ENCODE measurements around the gene KCTD11. TPM values are rescaled to one million over a fixed set of nuclear protein-coding genes. Genes with fewer than 3 reads are reported as not detected.

Gene KCTD11
- total RNA-seq = 7.2 and 7.7 TPM in 2 replicates

GRCh38 chr17:7351665-7352502 is at the start of gene KCTD11:
Gene KCTD11, plus strand, starts transcription at chr17:7352162.

GRCh38 chr17:7306911-7307685 is 44.9 kb upstream of the KCTD11 start, which contains the start of gene EIF5A:
Gene EIF5A, plus strand, starts transcription at chr17:7307628. Its CDS starts 2,008 bp downstream, at chr17:7309636.

GRCh38 chr17:7314719-7315569 is 37.0 kb upstream of the KCTD11 start, which contains the start of gene GPS2:
Gene GPS2, minus strand, starts transcription at chr17:7315360. Its CDS starts 308 bp downstream, at chr17:7315052.

DNA sequence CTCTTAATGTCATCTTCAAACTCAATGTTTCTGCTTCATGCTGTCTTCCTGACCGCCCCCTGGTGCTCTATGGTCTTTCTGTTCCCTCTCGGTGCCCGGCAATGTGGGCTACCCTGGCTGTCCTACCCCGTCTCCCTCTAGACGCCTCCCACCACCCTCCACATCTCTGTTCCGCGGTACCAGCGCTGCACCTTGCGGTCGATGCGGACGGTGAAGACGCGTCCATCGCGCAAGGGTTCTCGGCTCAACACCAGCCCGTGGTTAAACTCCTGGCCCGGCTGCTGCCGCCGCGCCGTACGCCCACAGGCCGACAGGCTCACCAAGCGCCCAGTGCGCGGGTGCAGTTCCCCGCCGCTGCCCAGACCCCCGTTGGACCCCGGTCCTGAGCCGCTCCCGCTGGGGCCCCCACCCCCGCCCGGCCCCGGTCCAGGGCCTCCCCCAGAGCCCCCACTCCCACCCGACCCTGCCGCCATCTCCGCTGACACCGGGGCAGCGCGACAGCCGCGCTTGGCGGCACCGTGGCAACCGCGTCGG is 23.1 kb upstream of the KCTD11 start, which contains the start of gene NEURL4:
NEURL4 (minus strand) TSS at position 496 of the 534 bp plus-strand sequence; CDS start at position 473, 23 bp downstream.

GRCh38 chr17:7336240-7337175 is 15.5 kb upstream of the KCTD11 start, which contains the start of gene ACAP1:
Gene ACAP1, plus strand, starts transcription at chr17:7336529. Its CDS starts 206 bp downstream, at chr17:7336735.

DNA sequence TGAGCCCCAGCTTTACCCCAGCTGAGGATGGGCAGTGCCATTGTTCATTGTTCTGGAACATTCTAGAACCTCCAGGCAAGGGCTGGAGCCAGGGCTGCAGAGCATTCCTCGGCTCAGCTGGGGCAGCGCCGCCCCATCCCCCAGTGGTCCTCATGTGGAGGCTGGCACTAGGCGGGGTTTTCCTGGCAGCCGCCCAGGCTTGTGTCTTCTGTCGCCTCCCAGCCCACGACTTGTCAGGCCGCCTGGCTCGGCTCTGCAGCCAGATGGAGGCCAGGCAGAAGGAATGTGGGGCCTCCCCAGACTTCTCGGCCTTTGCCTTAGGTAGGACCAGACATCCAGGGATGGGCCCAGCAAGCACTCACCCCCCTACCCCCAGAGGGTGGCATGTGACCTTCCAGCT is 3.1 kb downstream of the KCTD11 start, which contains the start of gene TMEM95:
TMEM95 (plus strand) TSS at position 104 of the 400 bp plus-strand sequence; CDS start at position 153, 49 bp downstream.

DNA sequence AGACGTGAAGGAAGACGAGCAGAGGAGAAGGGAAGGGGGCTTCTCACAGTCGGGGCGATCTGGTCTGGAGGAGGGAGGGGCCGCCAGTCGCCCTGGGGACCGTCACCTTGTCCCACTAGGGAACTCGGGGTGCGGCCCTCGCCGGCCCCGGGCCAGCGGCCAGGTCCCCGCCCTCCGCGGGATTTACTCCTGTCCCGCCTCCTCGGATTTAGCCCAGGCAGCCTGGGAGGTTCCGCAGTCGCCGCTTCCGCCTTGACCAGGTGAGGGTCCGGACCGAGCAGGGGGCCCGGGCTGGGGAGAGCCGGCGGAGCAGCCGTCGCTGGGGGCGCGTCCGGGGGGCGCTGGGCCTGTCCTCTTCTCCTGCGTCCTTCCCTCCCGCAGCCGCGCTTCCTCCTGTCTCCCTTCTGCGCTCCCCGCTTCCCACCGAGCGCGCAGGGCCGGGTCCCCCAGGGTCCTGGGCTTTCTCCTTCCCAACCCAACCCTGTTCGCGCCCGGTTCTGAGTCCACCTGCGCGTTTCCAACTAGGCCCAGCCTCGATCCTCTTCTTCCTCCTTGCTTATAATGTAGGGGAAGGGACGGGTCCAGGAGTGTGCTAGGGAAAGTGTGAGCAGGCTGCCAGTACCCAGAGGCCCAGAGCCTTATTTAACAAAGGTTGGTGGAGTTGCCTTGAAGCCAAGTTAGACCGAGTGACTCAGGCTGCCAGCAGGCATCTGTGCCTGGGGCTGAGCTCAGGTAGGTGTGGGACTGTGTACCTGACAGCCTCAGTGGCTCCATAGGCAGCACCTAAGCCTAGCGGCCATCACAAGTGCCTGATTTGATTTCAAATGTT is 29.1 kb downstream of the KCTD11 start, which contains the start of gene TNK1:
TNK1 (plus strand) TSS at position 235 of the 829 bp plus-strand sequence. CDS start 1,838 bp downstream, outside the sequence.

GRCh38 chr17:7394452-7395191 is 42.7 kb downstream of the KCTD11 start, which contains the start of gene PLSCR3:
Gene PLSCR3, minus strand, starts transcription at chr17:7394525. Its CDS starts 415 bp downstream, at chr17:7394110.

DNA sequence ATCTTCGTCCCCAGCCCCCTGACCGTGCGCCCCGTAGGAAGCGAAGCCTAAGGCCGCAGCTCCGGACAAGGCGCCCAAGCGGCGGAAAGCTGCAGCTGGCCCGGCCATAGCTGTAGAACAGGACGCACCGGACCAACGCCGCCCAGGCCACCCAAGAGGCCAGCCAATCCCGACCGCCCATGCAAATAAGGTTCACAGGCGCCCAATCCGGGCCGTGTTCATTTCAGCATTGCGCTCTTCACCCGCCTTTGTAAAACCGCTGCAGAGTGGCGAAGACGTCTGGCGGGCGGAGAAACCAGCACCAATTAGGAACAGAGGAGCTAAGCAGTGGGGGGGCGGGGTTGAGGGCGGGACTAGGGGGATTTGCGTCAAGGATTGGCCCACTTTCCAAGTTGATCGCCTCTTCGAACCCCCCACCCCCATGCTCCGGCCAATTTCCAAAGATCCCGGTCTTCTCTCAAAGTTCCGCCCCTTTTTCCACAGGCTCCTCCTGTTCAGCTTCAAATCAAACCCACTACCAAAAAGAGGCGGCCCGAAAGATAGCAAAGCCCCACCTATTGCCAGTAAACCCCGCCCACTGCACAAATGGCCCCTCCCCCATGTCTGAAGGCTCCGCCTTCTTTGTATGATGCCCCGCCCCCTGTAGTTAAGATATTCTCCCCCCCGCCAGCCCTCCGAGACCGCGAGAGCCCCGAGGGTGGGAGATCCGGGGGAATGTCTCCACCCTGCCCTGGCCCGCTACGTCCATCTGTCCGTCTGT is 52.2 kb downstream of the KCTD11 start, which contains the start of gene TMEM256:
TMEM256 (minus strand) TSS at position 121 of the 760 bp plus-strand sequence; CDS start at position 108, 13 bp downstream.

Small RNAs within 50 kb of the gene (small RNA-seq; reads per million reads assigned to genes)
- gene AC026954.2 (ENCODE audit: low replicate concordance) = not detected

Other genes with a start within 250 kb of the KCTD11 start
- gene ASGR2, start 237.3 kb upstream of the KCTD11 start, total RNA-seq = not detected in 2 replicates
- gene ASGR1, start 172.8 kb upstream of the KCTD11 start, total RNA-seq = 0.86 and 1.5 TPM in 2 replicates
- gene DLG4, start 132.3 kb upstream of the KCTD11 start, total RNA-seq = 17.7 and 22.3 TPM in 2 replicates
- 126 and 188 TPM in 2 replicates for gene ACADVL, start 132.2 kb upstream of the KCTD11 start, total RNA-seq
- 82.8 and 90.8 TPM in 2 replicates for gene DVL2, start 117.6 kb upstream of the KCTD11 start, total RNA-seq
- gene PHF23, start 112.7 kb upstream of the KCTD11 start, total RNA-seq = 46.1 and 64.1 TPM in 2 replicates
- 124 and 548 TPM in 2 replicates for gene GABARAP, start 109.7 kb upstream of the KCTD11 start, total RNA-seq
- 38.7 and 47.4 TPM in 2 replicates for gene CTDNEP1, start 100.4 kb upstream of the KCTD11 start, total RNA-seq
- gene ELP5, start 99.9 kb upstream of the KCTD11 start, total RNA-seq = 27.4 and 44.0 TPM in 2 replicates
- gene CLDN7, start 89.7 kb upstream of the KCTD11 start, total RNA-seq = 2.6 and 7.4 TPM in 2 replicates
- 0.22 TPM in 1 of 2 replicates, not detected in the other for gene SLC2A4, start 70.4 kb upstream of the KCTD11 start, total RNA-seq
- gene YBX2, start 57.5 kb upstream of the KCTD11 start, total RNA-seq = not detected in 2 replicates
- 599 and 1,060 TPM in 2 replicates for gene EIF5A, start 44.5 kb upstream of the KCTD11 start, total RNA-seq
- gene GPS2, start 36.8 kb upstream of the KCTD11 start, total RNA-seq = 52.5 and 65.7 TPM in 2 replicates
- gene NEURL4, start 22.8 kb upstream of the KCTD11 start, total RNA-seq = 22.1 and 25.2 TPM in 2 replicates
- gene ACAP1, start 15.6 kb upstream of the KCTD11 start, total RNA-seq = 0.22 TPM in 1 of 2 replicates, not detected in the other
- gene TMEM95, start 3.0 kb downstream of the KCTD11 start, total RNA-seq = not detected in 2 replicates
- gene TNK1, start 28.9 kb downstream of the KCTD11 start, total RNA-seq = 0.22 TPM in 1 of 2 replicates, not detected in the other
- 23.6 and 28.1 TPM in 2 replicates for gene PLSCR3, start 42.4 kb downstream of the KCTD11 start, total RNA-seq
- gene TMEM256, start 51.9 kb downstream of the KCTD11 start, total RNA-seq = 33.3 and 54.4 TPM in 2 replicates
- 5.2 and 5.7 TPM in 2 replicates for gene NLGN2, start 55.7 kb downstream of the KCTD11 start, total RNA-seq
- gene SPEM1, start 68.2 kb downstream of the KCTD11 start, total RNA-seq = not detected in 2 replicates
- not detected in 2 replicates for gene SPEM2, start 73.5 kb downstream of the KCTD11 start, total RNA-seq
- gene SPEM3, start 76.7 kb downstream of the KCTD11 start, total RNA-seq = not detected in 2 replicates
- 1.1 and 2.1 TPM in 2 replicates for gene TMEM102, start 83.3 kb downstream of the KCTD11 start, total RNA-seq
- gene FGF11, start 87.3 kb downstream of the KCTD11 start, total RNA-seq = under 0.01 and 0.44 TPM in 2 replicates
- 2.9 and 3.3 TPM in 2 replicates for gene CHRNB1, start 92.9 kb downstream of the KCTD11 start, total RNA-seq
- 24.3 and 35.8 TPM in 2 replicates for gene ZBTB4, start 127.5 kb downstream of the KCTD11 start, total RNA-seq
- not detected in 2 replicates for gene SLC35G6, start 129.3 kb downstream of the KCTD11 start, total RNA-seq
- 75.7 and 125 TPM in 2 replicates for gene POLR2A, start 132.2 kb downstream of the KCTD11 start, total RNA-seq
- 10.2 and 10.7 TPM in 2 replicates for gene TNFSF12, start 196.9 kb downstream of the KCTD11 start, total RNA-seq
- gene TNFSF13, start 206.6 kb downstream of the KCTD11 start, total RNA-seq = 0.44 and 0.72 TPM in 2 replicates
- gene SENP3, start 209.8 kb downstream of the KCTD11 start, total RNA-seq = 56.9 and 109 TPM in 2 replicates
- gene CD68, start 227.5 kb downstream of the KCTD11 start, total RNA-seq = 16.9 and 20.6 TPM in 2 replicates
- 103 and 203 TPM in 2 replicates for gene MPDU1, start 231.7 kb downstream of the KCTD11 start, total RNA-seq
- 0.22 and 0.57 TPM in 2 replicates for gene SOX15, start 237.9 kb downstream of the KCTD11 start, total RNA-seq

All from placental pericyte (primary cell).